ENCODE measurements around the gene RRN3.
"Not testable (repeated sequence)": the region's sequence is repeated elsewhere in the genome, so short reads cannot be mapped to it uniquely, and the experiment has no call there.

RRN3 gene

GRCh38 chr16:15062085-15062810 lies 31.8 kb downstream of the RRN3 start:
- peak; percentile 52 for DNase-seq (ENCODE audit: low read depth)
- not testable (repeated sequence) for H3K4me3 ChIP-seq (replicated peaks; ENCODE audit: low read depth, low read length)

GRCh38 chr16:15059324-15059723 lies 34.7 kb downstream of the RRN3 start:
- no peak for TF ChIP-seq CTCF (IDR thresholded peaks at IDR 0.05; ENCODE audit: low read length, missing control alignments)
- H3K4me3 ChIP-seq (replicated peaks; ENCODE audit: low read depth, low read length): no peak overlapping the region
- DNase-seq (ENCODE audit: low read depth): no peak

- H3K4me3 ChIP-seq (replicated peaks; ENCODE audit: low read depth, low read length): no peak overlapping the region
- TF ChIP-seq CTCF (IDR thresholded peaks at IDR 0.05; ENCODE audit: low read length, missing control alignments): no peak
- DNase-seq (ENCODE audit: low read depth): no peak
These were observed 36.2 kb downstream of the RRN3 start for GRCh38 chr16:15057681-15058417.

GRCh38 chr16:15055141-15056053 lies 38.7 kb downstream of the RRN3 start:
- peak; percentile 39 for DNase-seq (ENCODE audit: low read depth)
- no peak for TF ChIP-seq CTCF (IDR thresholded peaks at IDR 0.05; ENCODE audit: low read length, missing control alignments)
- peak overlapping the region; percentile 96 for H3K4me3 ChIP-seq (replicated peaks; ENCODE audit: low read depth, low read length)

GRCh38 chr16:15054357-15055140 lies 39.5 kb downstream of the RRN3 start:
- peak overlapping the region; percentile 96 for H3K4me3 ChIP-seq (replicated peaks; ENCODE audit: low read depth, low read length)
- no peak for DNase-seq (ENCODE audit: low read depth)
- no peak for TF ChIP-seq CTCF (IDR thresholded peaks at IDR 0.05; ENCODE audit: low read length, missing control alignments)

- no peak overlapping the region for H3K4me3 ChIP-seq (replicated peaks; ENCODE audit: low read depth, low read length)
- no peak for DNase-seq (ENCODE audit: low read depth)
These were observed 40.2 kb downstream of the RRN3 start for GRCh38 chr16:15053904-15054303.

More at GRCh38 chr16:15053904-15054303, 40.2 kb downstream of the RRN3 start:
- TF ChIP-seq CTCF (IDR thresholded peaks at IDR 0.05; ENCODE audit: low read length, missing control alignments): no peak

Data from fibroblast of pulmonary artery (primary cell).